HUES64 (cell line): ENCODE data around the gene SRPK3.

ENCODE experiments used
- H3K27ac ChIP-seq: 2 replicates; pipeline ENCODE4 v1.7.0; 2013; ENCODE audit warnings: low read depth, low read length, inconsistent platforms
- H3K27me3 ChIP-seq: 2 replicates; pipeline ENCODE4 v1.6.1; 2013; ENCODE audit warnings: mild to moderate bottlenecking, low read length; ENCODE audit not compliant: insufficient read depth
- H3K36me3 ChIP-seq: 2 replicates; pipeline ENCODE4 v1.6.1; 2013; ENCODE audit warnings: mild to moderate bottlenecking, low read length; ENCODE audit not compliant: insufficient read depth
- H3K4me1 ChIP-seq: 2 replicates; pipeline ENCODE4 v1.6.1; 2013; ENCODE audit warnings: mild to moderate bottlenecking, low read length, moderate library complexity; ENCODE audit not compliant: insufficient read depth
- H3K4me3 ChIP-seq: 2 replicates; pipeline ENCODE4 v1.5.1; 2013; ENCODE audit warnings: mild to moderate bottlenecking, low read length, moderate library complexity
- H3K9ac ChIP-seq: 2 replicates; pipeline ENCODE4 v1.6.1; 2013; ENCODE audit warnings: mild to moderate bottlenecking, low read depth, low read length
- H3K9me3 ChIP-seq: 2 replicates; pipeline ENCODE4 v1.6.1; 2013; ENCODE audit warnings: low read depth, low read length; ENCODE audit not compliant: insufficient read depth
- WGBS: fragments of 150-250, 120-280 bp; methylation state at CpG from one replicate; pipeline ENCODE4 v1.1.7; 2013; ENCODE audit warnings: missing lambda C conversion rate; 5-methylcytosine and 5-hydroxymethylcytosine counted together

SRPK3 gene

GRCh38 chrX:153829799-153830639 is 49.2 kb downstream of the SRPK3 start, which contains the start of gene PDZD4:
Gene PDZD4, minus strand, starts transcription at chrX:153830544. Its CDS starts 246 bp downstream, at chrX:153830298.
- H3K9ac ChIP-seq: peak within 1 kb of the TSS; percentile 64
- H3K27me3 ChIP-seq: peaks cover 39% of the 10 kb centered on the region; the same call in 1 of the 2 replicates
- H3K9me3 ChIP-seq: no peaks in the 10 kb centered on the region
- H3K36me3 ChIP-seq: no peaks in the 10 kb centered on the region
- H3K4me3 ChIP-seq: peak within 1 kb of the TSS; percentile 72
- peak within 1 kb of the TSS; percentile 63; the same call in 1 of the 2 replicates for H3K27ac ChIP-seq
- under 1% methylated on average over 97 of the region's 97 CpGs for WGBS
- peaks cover 20% of the 10 kb centered on the region for H3K4me1 ChIP-seq

GRCh38 chrX:153830640-153831428 is 50.0 kb downstream of the SRPK3 start:
- H3K9me3 ChIP-seq: no peaks in the 10 kb centered on the region
- H3K9ac ChIP-seq: no peak overlapping the region
- H3K27me3 ChIP-seq: peaks cover 39% of the 10 kb centered on the region; the same call in 1 of the 2 replicates
- WGBS: under 1% methylated on average over 95 of the region's 102 CpGs
- peak overlapping the region; percentile 53 for H3K4me3 ChIP-seq
- peak overlapping the region; percentile 46; the same call in 1 of the 2 replicates for H3K27ac ChIP-seq
- no peaks in the 10 kb centered on the region for H3K36me3 ChIP-seq
- H3K4me1 ChIP-seq: peaks cover 14% of the 10 kb centered on the region

GRCh38 chrX:153831429-153832150 is 50.7 kb downstream of the SRPK3 start:
- H3K9ac ChIP-seq: no peak overlapping the region
- peak overlapping the region; percentile 53 for H3K4me3 ChIP-seq
- H3K27me3 ChIP-seq: peaks cover 39% of the 10 kb centered on the region; the same call in 1 of the 2 replicates
- H3K9me3 ChIP-seq: no peaks in the 10 kb centered on the region
- 66% methylated on average over 21 of the region's 23 CpGs for WGBS
- H3K4me1 ChIP-seq: peaks cover 13% of the 10 kb centered on the region
- no peak overlapping the region for H3K27ac ChIP-seq
- H3K36me3 ChIP-seq: no peaks in the 10 kb centered on the region

GRCh38 chrX:153832728-153833127 is 51.9 kb downstream of the SRPK3 start:
- peaks cover 35% of the 10 kb centered on the region; the same call in 1 of the 2 replicates for H3K27me3 ChIP-seq
- H3K36me3 ChIP-seq: no peaks in the 10 kb centered on the region
- H3K9ac ChIP-seq: no peak overlapping the region
- 0 out of 2 replicates have a peak, but pooled peaks cover 3% of the 10 kb centered on the region for H3K4me1 ChIP-seq
- no peak overlapping the region for H3K27ac ChIP-seq
- no peaks in the 10 kb centered on the region for H3K9me3 ChIP-seq
- 80% methylated on average over 10 of the region's 10 CpGs for WGBS
- H3K4me3 ChIP-seq: no peak overlapping the region
